GM13977 (cell line): Measurements from ENCODE around the gene AIFM3.

Source experiments
- DNase-seq: peaks from one replicate; pipeline ENCODE4 v3.0.0; 2012; ENCODE audit warnings: low spot score
- in situ Hi-C: fragments of 300-500 bp; cut with MboI; formaldehyde crosslinking; loops from one replicate; pipeline ENCODE4 v1.12.0; 2022; ENCODE audit warnings: low sequenced_read_pairs, low pct_unique_long_range_greater_than_20kb, mixed read lengths, inconsistent platforms; ENCODE audit not compliant: unreplicated experiment
- TF ChIP-seq, protein P1 (sequence below): IDR thresholded peaks from 2 replicates; pipeline ENCODE4 v1.5.1; 2012; ENCODE audit warnings: mild to moderate bottlenecking, control low read depth; ENCODE audit not compliant: insufficient read depth; ENCODE audit errors: extremely low read depth, missing control alignments

The AIFM3 gene

DNA sequence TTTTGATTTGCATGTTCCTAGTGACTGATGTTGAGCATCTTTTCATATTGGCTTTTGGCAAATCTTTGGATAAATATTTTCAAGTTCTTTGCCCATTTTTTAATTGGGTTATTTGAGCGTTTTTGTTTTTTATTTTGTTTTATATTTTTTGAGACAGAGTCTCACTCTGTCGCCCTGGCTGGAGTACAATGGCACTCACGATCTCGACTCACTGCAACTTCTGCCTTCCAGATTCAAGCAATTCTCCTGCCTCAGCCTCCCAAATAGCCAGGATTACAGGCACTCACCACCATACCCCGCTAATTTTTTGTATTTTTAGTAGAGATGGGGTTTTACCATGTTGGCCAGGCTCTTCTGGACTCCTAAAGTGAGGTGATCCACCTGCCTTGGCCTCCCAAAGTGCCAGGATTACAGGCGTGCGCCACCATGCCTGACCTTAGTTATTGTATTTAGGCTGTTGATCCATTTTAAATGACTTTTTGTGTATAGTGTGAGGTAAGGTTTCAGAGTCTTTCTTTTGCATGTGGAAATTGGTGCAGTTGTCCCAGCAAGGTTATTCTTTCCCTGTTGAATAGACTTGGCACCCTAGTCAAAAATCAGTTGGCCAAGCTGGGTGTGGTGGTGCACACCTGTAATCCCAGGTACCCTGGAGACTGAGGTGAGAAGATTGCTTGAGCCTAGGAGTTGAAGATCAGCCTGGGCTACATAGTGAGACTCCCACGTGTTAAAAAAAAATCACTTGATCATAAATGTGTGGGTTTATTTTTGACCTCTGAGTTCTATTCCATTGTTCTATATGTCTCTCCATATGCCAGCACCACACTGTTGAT, 23.7 kb upstream of the AIFM3 start:
- no peak for DNase-seq
- TF ChIP-seq, protein P1, sequence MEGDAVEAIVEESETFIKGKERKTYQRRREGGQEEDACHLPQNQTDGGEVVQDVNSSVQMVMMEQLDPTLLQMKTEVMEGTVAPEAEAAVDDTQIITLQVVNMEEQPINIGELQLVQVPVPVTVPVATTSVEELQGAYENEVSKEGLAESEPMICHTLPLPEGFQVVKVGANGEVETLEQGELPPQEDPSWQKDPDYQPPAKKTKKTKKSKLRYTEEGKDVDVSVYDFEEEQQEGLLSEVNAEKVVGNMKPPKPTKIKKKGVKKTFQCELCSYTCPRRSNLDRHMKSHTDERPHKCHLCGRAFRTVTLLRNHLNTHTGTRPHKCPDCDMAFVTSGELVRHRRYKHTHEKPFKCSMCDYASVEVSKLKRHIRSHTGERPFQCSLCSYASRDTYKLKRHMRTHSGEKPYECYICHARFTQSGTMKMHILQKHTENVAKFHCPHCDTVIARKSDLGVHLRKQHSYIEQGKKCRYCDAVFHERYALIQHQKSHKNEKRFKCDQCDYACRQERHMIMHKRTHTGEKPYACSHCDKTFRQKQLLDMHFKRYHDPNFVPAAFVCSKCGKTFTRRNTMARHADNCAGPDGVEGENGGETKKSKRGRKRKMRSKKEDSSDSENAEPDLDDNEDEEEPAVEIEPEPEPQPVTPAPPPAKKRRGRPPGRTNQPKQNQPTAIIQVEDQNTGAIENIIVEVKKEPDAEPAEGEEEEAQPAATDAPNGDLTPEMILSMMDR: no peak
- in situ Hi-C loops: no loop called here

DNA sequence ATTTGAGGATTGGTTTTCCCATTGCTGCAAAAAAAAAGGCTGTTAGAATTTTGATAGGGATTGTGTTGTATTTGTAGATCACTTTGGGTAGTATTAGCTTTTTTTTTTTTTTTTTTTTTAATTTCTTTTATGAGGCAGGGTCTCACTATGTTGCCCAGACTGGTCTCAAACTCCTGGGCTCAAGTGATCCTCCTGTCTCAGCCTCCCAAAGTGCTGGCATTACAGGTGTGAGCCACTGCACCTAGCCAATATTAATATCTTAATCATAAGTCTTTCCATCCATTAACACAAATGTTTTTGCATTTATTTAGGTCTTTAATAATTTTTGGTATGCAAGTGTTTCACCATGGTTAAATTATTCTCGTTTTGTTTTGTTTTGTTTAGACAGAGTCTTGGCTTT, 23.0 kb upstream of the AIFM3 start:
- no peak for DNase-seq
- in situ Hi-C loops: no loop called here
- TF ChIP-seq, protein P1: no peak

DNA sequence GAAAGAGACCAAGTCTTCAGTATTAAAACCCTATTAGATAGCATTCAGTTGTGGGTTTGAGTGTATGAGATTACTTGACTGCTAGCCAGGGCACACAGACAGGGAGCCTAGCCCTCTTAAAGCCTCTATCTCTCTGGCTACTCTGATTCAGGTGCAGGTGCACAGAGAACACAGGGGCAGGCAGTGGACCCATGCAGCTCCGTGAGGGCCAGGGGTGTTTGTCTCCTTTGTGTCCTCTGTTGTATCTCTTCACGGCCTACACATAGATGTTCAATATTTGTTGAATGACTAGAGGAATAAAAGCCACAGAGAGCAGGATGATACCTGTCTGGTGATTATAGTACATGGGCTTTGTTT, 21.5 kb upstream of the AIFM3 start:
- no peak for DNase-seq
- TF ChIP-seq, protein P1: no peak
- in situ Hi-C loops: no loop called here

DNA sequence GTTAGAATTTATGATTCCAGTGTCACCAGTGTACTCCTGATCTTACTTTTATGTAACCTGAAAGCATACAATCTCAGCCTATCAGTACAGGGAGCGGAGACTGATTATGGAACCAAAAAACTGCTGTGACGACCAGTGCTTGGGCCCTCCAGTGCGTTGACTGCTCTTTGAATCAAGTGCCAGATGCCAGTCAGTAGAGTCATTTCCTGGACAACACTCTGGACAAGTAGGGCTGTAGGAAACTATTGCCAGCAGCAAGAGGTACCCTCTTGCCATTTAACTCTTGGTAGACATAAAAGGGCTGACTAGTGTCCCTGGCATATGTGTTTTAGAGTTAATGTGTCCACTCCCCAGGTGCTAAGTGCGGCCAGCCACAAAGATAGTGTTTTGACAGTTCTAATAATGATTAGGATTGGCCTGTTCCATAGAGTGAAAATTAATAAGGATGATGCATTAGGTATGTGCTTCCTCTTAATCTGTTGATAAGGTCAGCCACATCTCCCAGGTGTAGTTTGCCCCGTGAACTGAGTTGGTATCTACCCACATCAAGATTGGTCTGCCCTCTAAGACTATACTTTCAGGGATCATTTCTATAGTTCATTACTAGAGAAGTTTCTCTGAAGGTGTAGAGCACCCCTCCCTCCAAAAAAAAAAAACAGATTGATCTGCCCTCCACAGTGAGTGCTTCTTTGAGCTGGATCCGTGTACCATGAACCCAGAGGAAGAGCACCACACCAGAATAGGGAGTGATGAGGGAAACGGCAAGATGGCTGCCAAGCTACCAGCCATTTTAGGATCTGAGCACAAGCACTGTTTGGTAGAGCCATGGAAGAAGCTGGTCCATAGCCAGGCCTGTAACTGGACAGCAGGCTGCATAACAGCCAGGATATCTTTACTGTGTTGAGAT, 20.7 kb upstream of the AIFM3 start:
- in situ Hi-C loops: no loop called here
- DNase-seq: no peak

DNA sequence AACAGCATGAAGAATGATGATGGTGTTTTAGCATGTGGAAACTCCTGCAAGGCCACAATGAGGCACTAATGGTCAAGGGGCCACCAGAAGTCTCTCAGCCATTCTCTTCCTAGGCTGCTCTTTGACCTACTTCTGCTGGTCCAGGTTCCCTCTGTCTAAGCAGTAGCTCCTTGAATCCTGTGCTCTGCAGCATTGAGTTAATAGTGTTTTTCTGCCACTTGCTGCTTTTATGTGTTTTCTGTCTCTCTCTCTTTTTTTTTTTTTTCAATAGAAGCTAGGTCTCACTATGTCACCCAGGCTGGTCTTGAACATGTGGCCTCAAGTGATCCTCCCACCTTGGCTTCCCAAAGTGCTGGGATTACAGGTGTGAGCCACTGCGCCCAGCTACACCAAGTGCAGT, 20.1 kb upstream of the AIFM3 start:
- TF ChIP-seq, protein P1: no peak
- in situ Hi-C loops: no loop called here
- DNase-seq: no peak

More for the DNA sequence above, 20.7 kb upstream of the AIFM3 start:
- TF ChIP-seq, protein P1: no peak

DNA sequence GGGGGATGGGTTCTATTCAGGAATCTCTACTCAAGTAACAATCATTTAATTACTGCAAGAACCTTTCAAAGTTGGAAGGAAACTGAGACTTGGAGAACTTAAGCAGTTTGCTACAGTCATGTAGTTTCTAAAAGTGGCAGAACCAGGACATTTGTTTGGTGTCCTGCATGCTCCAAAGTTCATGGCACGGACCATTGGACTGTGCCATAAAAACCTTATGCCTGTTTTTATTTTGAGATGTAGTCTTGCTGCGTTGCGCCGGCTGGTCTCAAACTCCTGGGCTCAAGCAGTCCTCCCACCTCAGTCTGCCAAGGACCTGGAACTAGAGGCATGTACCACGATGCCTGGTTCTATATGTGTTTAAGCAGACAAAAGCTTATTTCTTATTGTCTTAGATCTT, 18.6 kb upstream of the AIFM3 start:
- TF ChIP-seq, protein P1: no peak
- DNase-seq: no peak
- in situ Hi-C loops: no loop called here
